ENCODE results near the gene SRGAP3.

DNA sequence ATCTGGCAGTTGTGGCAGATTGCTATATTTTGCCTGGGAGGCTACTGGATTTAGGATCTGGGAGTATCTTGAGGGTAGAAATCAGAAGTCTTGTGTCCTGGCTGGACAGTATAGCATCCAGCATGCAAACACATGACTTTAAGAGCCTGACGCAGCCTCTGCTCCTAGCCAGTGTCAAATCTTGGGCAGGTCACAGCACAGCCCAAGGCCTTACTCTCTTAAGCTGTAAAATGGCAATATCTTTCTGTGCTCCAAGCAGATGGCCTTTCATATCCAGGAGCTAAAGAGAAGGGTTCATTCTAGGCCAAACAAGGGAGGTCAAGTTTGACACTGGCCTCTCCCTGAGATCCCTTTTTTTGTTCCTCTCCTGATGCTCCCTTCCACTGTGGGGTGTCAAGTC, 266.4 kb downstream of the SRGAP3 start:
- TF ChIP-seq, protein P1, sequence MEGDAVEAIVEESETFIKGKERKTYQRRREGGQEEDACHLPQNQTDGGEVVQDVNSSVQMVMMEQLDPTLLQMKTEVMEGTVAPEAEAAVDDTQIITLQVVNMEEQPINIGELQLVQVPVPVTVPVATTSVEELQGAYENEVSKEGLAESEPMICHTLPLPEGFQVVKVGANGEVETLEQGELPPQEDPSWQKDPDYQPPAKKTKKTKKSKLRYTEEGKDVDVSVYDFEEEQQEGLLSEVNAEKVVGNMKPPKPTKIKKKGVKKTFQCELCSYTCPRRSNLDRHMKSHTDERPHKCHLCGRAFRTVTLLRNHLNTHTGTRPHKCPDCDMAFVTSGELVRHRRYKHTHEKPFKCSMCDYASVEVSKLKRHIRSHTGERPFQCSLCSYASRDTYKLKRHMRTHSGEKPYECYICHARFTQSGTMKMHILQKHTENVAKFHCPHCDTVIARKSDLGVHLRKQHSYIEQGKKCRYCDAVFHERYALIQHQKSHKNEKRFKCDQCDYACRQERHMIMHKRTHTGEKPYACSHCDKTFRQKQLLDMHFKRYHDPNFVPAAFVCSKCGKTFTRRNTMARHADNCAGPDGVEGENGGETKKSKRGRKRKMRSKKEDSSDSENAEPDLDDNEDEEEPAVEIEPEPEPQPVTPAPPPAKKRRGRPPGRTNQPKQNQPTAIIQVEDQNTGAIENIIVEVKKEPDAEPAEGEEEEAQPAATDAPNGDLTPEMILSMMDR (IDR thresholded peaks at IDR 0.05), result no peak
- no peak for TF ChIP-seq POLR2A (IDR thresholded peaks at IDR 0.05)

All from testis (tissue), 2 donors.